Activated CD4-positive, alpha-beta T cell treated with anti-CD3 and anti-CD28 coated beads for 4 hours (primary cell): ENCODE results near the gene RAB17.

Source experiments
- DNase-seq, 2 donors: peaks; one replicate each; pipeline ENCODE4 v3.0.0-alpha.2; 2020

Gene RAB17

DNA sequence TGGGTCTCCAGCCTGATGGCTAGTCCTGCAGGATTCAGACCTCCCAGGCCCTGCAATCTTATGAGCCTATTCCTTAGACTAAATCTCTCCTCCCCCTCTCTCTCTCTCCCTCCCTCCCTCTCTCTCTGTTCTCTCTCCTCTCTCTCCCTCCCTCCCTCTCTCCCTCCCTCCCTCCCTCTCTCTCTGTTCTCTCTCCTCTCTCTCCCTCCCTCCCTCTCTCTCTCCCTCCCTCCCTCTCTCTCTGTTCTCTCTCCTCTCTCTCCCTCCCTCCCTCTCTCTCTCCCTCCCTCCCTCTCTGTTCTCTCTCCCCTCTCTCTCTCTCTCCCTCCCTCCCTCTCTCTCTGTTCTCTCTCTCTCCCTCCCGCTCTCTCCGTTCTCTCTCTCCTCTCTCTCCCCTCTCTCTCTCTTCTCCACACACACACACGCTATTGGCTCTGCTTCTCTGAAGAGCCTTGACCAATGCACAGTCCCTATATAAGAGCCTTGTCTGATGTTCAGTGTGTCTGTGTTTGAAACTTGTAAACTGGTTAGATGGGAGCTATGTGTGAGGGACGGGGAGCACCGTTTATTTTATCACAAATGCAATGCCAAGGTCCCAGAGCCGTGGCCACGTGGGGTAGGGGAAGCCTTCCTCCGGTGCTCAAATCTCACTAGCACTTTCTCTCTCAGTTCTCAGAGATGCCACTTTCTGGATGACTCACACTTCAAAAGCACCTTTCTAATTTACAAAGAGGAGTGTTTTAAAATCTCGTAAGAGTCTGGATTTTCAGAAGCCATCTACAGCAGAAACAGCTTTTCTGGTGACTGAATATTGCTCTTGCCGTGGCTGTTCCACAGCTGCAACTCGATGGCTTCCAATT lies 33.5 kb downstream of the RAB17 start:
- DNase-seq = peak; percentile 26 to 38

- no peak for DNase-seq
These were observed 35.0 kb downstream of the RAB17 start for GRCh38 chr2:237555560-237555959.

GRCh38 chr2:237553948-237554347 lies 36.6 kb downstream of the RAB17 start:
- no peak for DNase-seq

DNA sequence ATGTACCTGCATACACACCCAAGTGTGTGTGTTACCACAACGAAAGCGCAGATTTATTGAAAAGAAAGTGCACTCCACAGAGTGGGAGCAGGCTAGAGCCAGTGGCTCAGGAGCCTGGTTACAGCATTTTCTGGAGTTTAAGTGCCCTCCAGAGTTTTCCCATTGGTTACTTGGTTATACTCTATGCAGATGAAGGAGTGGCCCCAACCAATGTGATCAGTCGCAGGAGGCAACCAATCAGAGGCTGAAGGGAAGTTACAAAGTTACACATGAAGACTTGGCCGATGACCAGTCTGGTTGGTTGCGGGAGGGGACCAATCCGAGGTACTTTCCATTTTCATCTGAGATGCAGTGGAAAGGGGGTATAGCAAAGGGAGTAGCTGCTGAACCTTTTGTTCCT lies 37.6 kb downstream of the RAB17 start:
- DNase-seq = no peak

- DNase-seq = no peak
These were observed 39.4 kb downstream of the RAB17 start for GRCh38 chr2:237551071-237551574.

GRCh38 chr2:237549643-237550415 lies 40.7 kb downstream of the RAB17 start:
- no peak for DNase-seq

DNA sequence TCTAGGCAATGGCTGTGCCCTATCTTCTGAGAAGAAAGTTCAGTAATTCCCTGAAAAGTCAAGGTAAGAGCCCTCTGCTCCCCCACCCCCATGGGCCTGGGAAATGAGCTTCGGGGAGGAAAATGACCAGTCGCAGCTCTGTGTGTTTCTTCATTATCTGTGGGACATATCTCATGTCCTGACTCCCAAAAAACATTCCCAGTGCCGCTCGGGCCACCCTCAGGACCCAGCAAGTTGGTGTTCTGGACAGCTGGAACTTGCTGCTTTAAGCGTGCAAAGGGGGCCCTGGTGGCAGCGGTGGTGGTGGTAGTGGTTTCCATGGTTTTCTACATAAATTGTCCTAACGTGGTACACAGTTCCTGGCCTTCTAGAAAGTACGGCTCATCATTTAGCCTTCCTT lies 41.3 kb downstream of the RAB17 start:
- DNase-seq = no peak

GRCh38 chr2:237547841-237548416 lies 42.6 kb downstream of the RAB17 start:
- no peak for DNase-seq

DNA sequence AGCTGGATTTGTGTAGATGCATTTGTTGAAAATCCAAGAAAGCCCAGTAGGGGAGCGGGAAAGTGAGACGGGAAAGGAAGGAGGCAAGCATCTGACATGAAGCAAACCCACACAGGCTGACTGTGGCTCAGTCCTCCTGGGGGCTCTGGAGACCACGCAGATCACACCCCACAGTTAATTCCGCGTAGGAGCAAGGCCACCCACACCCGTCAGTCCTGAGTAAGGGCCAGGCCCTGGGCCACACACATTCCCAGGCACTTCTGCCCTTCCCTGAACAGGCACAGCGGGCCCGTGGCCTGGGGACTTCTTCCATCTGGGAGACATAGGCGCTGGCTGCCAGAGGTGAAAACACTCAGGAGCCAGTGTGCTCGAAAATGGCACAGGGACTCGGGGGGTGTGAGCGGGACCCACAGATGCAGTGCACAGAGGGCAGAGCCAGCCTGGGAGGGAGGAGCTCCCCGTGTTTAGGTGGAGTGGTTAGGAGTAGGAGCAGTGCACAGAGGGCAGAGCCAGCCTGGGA lies 43.6 kb downstream of the RAB17 start:
- DNase-seq = no peak

DNA sequence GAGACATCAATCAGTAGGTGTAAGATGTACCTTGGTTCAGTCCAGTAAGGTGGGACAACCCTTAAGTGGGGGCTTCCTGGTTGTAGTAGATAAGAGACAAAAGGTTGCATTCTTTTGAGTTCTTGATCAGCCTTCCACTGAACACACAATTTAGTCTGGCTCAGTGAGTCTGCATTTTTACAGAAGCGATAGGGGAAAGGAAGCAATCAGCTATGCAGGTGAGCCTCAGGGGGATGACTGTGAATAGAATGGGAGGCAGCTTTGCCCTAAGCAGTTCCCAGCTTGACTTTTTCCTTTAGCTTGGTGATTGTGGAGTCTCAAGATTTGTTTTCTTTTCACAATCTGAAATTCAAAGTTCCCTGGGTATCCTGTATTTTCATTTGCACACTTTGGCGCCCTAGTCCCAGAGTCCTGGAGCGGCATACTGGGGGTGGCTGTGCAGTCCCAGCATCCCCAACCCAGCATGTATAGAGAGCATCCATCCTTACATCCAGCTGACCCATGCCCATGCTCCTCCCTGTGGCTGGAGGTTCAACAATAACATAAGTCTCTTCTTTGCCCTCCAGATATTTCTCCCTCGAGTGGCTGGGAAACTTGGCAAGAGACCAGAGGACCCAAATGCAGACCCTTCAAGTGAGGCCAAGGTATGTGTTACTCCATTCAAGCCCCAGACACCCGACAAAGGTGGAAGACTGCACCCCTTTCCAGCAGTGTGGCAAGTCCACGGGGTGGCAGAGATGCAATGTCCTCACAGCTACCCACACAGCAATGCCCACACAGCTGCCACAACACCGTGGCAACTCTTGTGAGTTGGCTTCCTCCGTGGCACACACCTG lies 44.3 kb downstream of the RAB17 start:
- DNase-seq = no peak

- DNase-seq = no peak
These were observed 48.4 kb downstream of the RAB17 start for GRCh38 chr2:237542001-237542704.

DNA sequence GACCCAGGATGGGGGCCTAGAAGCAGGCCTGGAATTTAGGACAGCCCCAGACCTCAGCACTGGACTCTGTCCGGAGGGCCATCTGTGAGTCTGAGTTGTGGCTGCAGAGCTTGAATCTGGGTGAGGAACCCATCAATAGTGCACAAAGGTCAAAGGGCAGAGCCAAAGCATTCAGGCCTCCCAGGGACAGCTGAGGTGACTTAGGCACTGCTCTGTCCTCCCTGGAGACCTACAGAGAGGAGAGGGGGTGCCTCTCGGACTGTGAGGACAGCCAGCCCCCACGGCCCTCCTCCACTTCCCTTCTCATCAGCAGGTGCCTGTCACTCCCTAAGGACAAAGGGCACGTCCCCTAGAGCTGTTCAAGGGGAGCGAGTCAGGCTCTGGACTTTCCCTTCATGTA lies 49.3 kb downstream of the RAB17 start:
- no peak for DNase-seq

- DNase-seq = no peak
These were observed 49.7 kb downstream of the RAB17 start for GRCh38 chr2:237540823-237541222.

- no peak for DNase-seq
These were observed 50.2 kb downstream of the RAB17 start for GRCh38 chr2:237540223-237540775.

- no peak for DNase-seq
These were observed 50.9 kb downstream of the RAB17 start for GRCh38 chr2:237539681-237540080.

DNA sequence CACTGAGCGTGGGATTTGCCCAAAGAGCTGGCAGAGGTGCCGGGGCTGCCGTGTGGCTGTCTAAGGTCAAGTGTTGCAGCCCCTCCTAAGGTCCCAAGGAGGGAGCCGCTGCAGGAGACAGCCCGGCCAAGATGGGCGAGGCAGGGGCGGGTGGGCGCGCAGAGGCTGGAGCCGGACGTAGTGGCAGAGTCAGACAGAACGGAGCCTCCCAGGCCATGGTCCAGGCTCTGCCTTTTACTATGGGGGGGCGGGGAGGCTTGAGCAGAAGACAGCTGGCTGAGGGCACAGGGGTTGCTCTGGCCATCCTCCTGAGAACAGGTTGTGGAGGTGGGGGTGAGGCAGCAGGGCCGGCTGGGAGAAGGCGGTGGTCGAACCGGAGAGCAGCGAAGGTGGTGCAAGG lies 51.6 kb downstream of the RAB17 start:
- no peak for DNase-seq

GRCh38 chr2:237538001-237538720 lies 52.4 kb downstream of the RAB17 start:
- no peak for DNase-seq

DNA sequence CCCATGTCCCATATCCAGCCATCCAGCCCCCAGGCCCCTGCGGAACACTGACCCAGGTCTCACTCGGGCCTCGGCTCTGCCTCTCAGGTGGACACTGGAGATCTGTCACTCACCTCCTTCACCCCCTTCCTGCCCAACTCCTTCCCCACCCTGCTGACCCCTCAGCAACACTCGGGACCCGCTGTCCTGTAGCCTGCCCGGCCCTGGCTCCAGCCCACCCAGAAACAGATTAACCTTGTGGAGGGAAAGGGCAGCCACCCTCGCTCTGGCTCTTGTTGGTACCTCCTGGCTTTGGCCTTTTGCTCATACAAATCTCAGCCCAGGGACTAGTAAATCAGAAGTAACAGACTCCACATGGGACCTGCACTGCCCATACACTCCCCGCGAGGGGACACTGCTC lies 53.9 kb downstream of the RAB17 start:
- DNase-seq = no peak

GRCh38 chr2:237536083-237536415 lies 54.5 kb downstream of the RAB17 start:
- DNase-seq = no peak

GRCh38 chr2:237535385-237536082 lies 55.0 kb downstream of the RAB17 start:
- no peak for DNase-seq
